ENCODE measurements around the gene CCDC150. TPM values are rescaled to one million over a fixed set of nuclear protein-coding genes. Genes with fewer than 3 reads are reported as not detected.
A peak's percentile ranks its signal among the peaks of the same experiment; 100 is the strongest.

The CCDC150 gene
- total RNA-seq: 1 to 10 TPM; 2.8 to 2.9 TPM
- 10 to 100 TPM; 11.3 to 23.3 (median 16.1) TPM for polyA plus RNA-seq (ENCODE audit: insufficient read length in 6 of 6)
- long read RNA-seq, donor 1, partial matches to known transcripts: 25 of 39 reads
- long read RNA-seq, donor 1, other reads (novel, unspliced or antisense): 13 of 39 reads
- long read RNA-seq, donor 2: 0 reads
- long read RNA-seq, donor 3, partial matches to known transcripts: 5 of 5 reads
- long read RNA-seq, donor 3, other reads (novel, unspliced or antisense): 0 of 5 reads
- long read RNA-seq, donor 4: 0 reads
- long read RNA-seq, donor 5, partial matches to known transcripts: 16 of 22 reads
- long read RNA-seq, donor 5, other reads (novel, unspliced or antisense): 6 of 22 reads
- long read RNA-seq, donor 6: 0 reads
- long read RNA-seq, donor 7: 0 reads
- long read RNA-seq, donor 8: 0 reads
- long read RNA-seq, donor 9: 0 reads
- long read RNA-seq, donor 10: 0 reads
- long read RNA-seq, donor 11: 0 reads
- long read RNA-seq, donor 12: 0 reads

DNA sequence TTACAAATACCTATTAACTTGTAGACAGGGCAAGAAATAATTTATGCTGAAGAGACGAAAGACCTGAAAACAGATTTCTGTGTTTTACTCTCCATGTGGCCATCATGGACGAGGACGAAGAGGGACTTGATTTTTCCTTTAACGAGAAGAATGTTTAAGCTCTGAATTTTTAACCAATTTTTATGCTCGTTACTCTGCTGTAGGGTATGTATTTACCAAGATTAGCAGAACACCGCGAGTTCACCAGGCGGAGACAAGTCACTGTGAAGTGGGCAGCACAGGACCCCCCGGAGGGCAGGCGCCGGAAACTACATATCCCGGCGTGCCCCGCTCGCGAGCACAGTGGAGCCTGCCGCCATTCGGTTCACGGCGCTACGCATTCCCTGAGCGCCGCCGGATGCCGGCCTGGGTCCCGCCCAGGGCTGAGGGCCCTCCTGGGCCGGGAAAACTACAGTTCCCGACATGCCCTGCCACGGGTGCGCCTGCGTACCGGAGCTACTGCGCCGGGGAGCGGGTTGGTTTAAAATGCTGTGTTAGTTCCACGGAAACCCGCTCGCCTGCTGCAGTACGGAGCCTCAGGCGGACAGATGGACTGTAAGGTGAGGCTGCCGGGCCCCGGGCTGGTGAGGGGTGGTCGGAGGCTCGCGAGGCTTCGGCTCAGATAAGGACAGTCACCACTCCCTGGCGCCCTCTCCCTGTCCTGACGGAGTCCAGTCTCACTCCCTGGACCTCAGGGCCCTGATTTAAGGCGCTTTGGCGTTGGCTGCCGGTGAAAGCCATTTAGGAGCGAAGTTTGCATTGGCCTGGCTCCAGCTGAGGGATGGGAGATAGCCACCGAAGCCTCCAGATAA is at the start of gene CCDC150:
Gene CCDC150 (plus strand): TSS at position 536 of the 851 bp plus-strand sequence. CDS start 52 bp downstream, at position 588.
- Histone ChIP-seq H3K36me3 (no peaks in the 10 kb centered on the region), H3K4me1 (peaks cover 3 to 10% of the 10 kb centered on the region in 2 donors), H3K27ac (no peak within 1 kb of the TSS), H3K27me3 (no peaks in the 10 kb centered on the region), H3K4me3 (peak within 1 kb of the TSS; percentile 51 to 58), H3K9me3 (no peaks in the 10 kb centered on the region)
- ATAC-seq: peak; percentile 100
- DNase-seq: peak; percentile 90 to 97 (median 96)
- intact Hi-C loops (cut with DNase I): no loop called here
- TF ChIP-seq, protein P1, sequence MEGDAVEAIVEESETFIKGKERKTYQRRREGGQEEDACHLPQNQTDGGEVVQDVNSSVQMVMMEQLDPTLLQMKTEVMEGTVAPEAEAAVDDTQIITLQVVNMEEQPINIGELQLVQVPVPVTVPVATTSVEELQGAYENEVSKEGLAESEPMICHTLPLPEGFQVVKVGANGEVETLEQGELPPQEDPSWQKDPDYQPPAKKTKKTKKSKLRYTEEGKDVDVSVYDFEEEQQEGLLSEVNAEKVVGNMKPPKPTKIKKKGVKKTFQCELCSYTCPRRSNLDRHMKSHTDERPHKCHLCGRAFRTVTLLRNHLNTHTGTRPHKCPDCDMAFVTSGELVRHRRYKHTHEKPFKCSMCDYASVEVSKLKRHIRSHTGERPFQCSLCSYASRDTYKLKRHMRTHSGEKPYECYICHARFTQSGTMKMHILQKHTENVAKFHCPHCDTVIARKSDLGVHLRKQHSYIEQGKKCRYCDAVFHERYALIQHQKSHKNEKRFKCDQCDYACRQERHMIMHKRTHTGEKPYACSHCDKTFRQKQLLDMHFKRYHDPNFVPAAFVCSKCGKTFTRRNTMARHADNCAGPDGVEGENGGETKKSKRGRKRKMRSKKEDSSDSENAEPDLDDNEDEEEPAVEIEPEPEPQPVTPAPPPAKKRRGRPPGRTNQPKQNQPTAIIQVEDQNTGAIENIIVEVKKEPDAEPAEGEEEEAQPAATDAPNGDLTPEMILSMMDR (IDR thresholded peaks at IDR 0.05): no peak

DNA sequence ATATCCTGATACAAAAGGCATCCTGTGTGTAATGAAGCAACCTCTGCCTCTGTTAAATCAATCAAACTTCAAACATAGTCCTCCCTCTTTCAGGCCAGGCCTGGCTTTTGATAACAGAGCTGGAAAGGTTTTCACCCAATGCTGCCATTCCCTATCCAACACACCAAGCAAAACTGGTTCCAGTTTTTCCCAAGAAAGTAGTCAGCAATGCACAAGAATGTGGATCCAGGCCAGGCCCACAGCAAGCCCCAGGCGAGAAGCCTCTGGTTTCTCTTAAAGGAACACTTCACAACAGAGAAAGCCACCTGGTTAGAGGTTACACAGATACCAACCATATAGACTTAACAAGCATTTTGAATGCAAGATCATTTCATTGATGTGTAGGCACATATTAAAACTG is 49.2 kb upstream of the CCDC150 start:
- H3K9me3 ChIP-seq: no peaks in the 10 kb centered on the region
- peaks cover 13 to 58% of the 10 kb centered on the region in 2 donors for H3K27me3 ChIP-seq
- no peak overlapping the region for H3K27ac ChIP-seq
- no peaks in the 10 kb centered on the region for H3K36me3 ChIP-seq
- H3K4me1 ChIP-seq: peaks cover 0 to 18% of the 10 kb centered on the region in 2 donors
- TF ChIP-seq, protein P1 (IDR thresholded peaks at IDR 0.05): no peak
- ATAC-seq: no peak
- no peak overlapping the region for H3K4me3 ChIP-seq
- intact Hi-C loops (cut with DNase I): no loop called here
- DNase-seq: no peak

DNA sequence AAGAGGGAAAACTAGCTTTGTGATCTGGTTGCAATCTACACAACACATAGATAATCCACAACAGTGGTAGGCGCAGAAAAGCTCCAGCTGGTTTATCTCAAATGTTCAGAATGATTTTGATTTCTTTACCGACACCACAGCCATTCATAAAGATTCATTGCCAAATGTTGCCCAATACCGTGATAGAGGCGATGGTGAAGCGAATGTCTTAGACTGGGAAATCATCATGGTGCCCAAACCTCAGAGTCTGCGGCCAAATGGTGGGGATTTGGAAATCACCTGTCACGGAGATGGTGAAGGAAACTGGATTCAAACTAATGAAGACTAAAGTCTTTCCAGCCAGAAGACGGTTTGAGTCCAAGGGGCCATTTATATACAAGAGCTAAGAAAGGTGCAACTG is 48.5 kb upstream of the CCDC150 start:
- H3K27me3 ChIP-seq: peaks cover 13 to 65% of the 10 kb centered on the region in 2 donors
- intact Hi-C loops (cut with DNase I): no loop called here
- H3K4me1 ChIP-seq: peaks cover 0 to 18% of the 10 kb centered on the region in 2 donors
- DNase-seq (no peak), ATAC-seq (no peak)
- no peak overlapping the region for H3K27ac ChIP-seq
- H3K36me3 ChIP-seq: no peaks in the 10 kb centered on the region
- H3K4me3 ChIP-seq: no peak overlapping the region
- no peaks in the 10 kb centered on the region for H3K9me3 ChIP-seq
- TF ChIP-seq, protein P1 (IDR thresholded peaks at IDR 0.05): no peak

DNA sequence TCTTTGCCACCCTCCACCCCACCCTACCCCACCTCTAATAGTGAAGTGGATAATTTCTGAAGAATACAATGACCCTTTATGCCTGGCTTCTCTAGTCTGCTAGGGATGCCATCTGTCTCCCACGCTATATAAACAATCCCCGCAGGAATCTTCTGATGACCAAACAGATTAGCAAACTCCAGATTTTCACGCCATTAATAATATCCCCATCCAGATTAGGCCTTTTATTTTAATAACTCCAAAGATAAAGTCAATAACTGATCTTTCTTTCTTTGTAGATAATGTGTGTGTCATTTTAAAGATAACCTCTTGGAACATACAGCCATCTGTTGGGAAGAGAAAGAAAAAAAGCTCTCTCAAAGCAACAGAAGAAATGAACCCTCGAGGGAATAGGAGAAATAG is 47.9 kb upstream of the CCDC150 start:
- peaks cover 13 to 70% of the 10 kb centered on the region in 2 donors for H3K27me3 ChIP-seq
- no peak for ATAC-seq
- TF ChIP-seq, protein P1 (IDR thresholded peaks at IDR 0.05): no peak

More for the DNA sequence above, 47.9 kb upstream of the CCDC150 start:
- no peaks in the 10 kb centered on the region for H3K36me3 ChIP-seq
- H3K9me3 ChIP-seq: no peaks in the 10 kb centered on the region
- intact Hi-C loops (cut with DNase I): no loop called here
- H3K27ac ChIP-seq: no peak overlapping the region
- H3K4me1 ChIP-seq: peaks cover 0 to 18% of the 10 kb centered on the region in 2 donors
- DNase-seq: no peak
- H3K4me3 ChIP-seq: no peak overlapping the region
